ENCODE measurements around the gene TMCC3.

Gene TMCC3

GRCh38 chr12:94545935-94546771, 104.2 kb downstream of the TMCC3 start:
- Mint-ChIP-seq H3K4me3 (no peak overlapping the region), H3K9me3 (peaks cover 42% of the 10 kb centered on the region), H3K4me1 (peaks cover 10% of the 10 kb centered on the region), H3K36me3 (ENCODE audit: low read depth) (peaks cover 45% of the 10 kb centered on the region), H3K27ac (no peak overlapping the region), H3K27me3 (ENCODE audit: low read depth, poor library complexity) (peaks cover 7% of the 10 kb centered on the region)
- peak; percentile 65 for TF ChIP-seq CTCF (IDR thresholded peaks at IDR 0.05)
- DNase-seq: peak; percentile 40

- DNase-seq: no peak
- Mint-ChIP-seq H3K9me3 (peaks cover 33% of the 10 kb centered on the region), H3K27ac (no peak overlapping the region), H3K36me3 (ENCODE audit: low read depth) (peaks cover 32% of the 10 kb centered on the region), H3K4me1 (peaks cover 10% of the 10 kb centered on the region), H3K4me3 (no peak overlapping the region), H3K27me3 (ENCODE audit: low read depth, poor library complexity) (peaks cover 2% of the 10 kb centered on the region)
- no peak for TF ChIP-seq CTCF (IDR thresholded peaks at IDR 0.05)
These were observed 106.0 kb downstream of the TMCC3 start for GRCh38 chr12:94544355-94544754.

GRCh38 chr12:94538318-94538717, 112.0 kb downstream of the TMCC3 start:
- no peak overlapping the region for H3K4me3 Mint-ChIP-seq
- peaks cover 29% of the 10 kb centered on the region for H3K4me1 Mint-ChIP-seq
- no peaks in the 10 kb centered on the region for H3K9me3 Mint-ChIP-seq
- no peak overlapping the region for H3K27ac Mint-ChIP-seq
- peaks cover 3% of the 10 kb centered on the region for H3K27me3 Mint-ChIP-seq (ENCODE audit: low read depth, poor library complexity)
- DNase-seq: no peak
- TF ChIP-seq CTCF (IDR thresholded peaks at IDR 0.05): no peak
- H3K36me3 Mint-ChIP-seq (ENCODE audit: low read depth): no peaks in the 10 kb centered on the region

- no peak overlapping the region for H3K4me3 Mint-ChIP-seq
- TF ChIP-seq CTCF (IDR thresholded peaks at IDR 0.05): no peak
- H3K9me3 Mint-ChIP-seq: no peaks in the 10 kb centered on the region
- peaks cover 3% of the 10 kb centered on the region for H3K27me3 Mint-ChIP-seq (ENCODE audit: low read depth, poor library complexity)
- no peak for DNase-seq
- peaks cover 37% of the 10 kb centered on the region for H3K4me1 Mint-ChIP-seq
- no peaks in the 10 kb centered on the region for H3K36me3 Mint-ChIP-seq (ENCODE audit: low read depth)
- H3K27ac Mint-ChIP-seq: peak overlapping the region; percentile 61
These were observed 114.1 kb downstream of the TMCC3 start for GRCh38 chr12:94536040-94536965.

GRCh38 chr12:94535510-94535921, 114.8 kb downstream of the TMCC3 start:
- no peaks in the 10 kb centered on the region for H3K36me3 Mint-ChIP-seq (ENCODE audit: low read depth)
- no peaks in the 10 kb centered on the region for H3K9me3 Mint-ChIP-seq
- peak; percentile 4 for DNase-seq
- no peak overlapping the region for H3K4me3 Mint-ChIP-seq
- no peak for TF ChIP-seq CTCF (IDR thresholded peaks at IDR 0.05)
- peaks cover 37% of the 10 kb centered on the region for H3K4me1 Mint-ChIP-seq
- peaks cover 4% of the 10 kb centered on the region for H3K27me3 Mint-ChIP-seq (ENCODE audit: low read depth, poor library complexity)
- H3K27ac Mint-ChIP-seq: peak overlapping the region; percentile 61

All from nephron progenitor cell (in vitro differentiated cells).